ENCODE data around the gene YRDC.

YRDC gene

DNA sequence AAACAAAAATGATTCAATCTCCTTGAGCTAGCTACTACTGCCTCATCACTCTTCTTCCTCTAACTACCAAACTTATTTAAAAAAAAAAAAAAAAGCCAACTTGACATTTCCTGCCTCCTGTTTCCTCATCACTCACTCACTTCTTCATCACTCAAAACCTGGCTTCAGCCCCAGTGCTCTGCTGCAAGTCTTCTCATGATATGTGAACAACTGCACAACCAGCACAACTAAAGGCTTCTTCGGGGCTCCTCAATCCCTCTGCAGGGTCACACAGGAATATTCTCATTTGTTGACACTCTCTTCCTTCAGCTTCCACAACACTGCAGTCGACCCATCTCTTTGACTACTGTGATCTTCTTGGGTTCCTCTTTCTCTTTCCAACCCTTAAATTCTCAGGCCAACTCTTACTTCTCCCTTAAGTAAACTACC is 43.8 kb upstream of the YRDC start:
- peak overlapping the region; percentile 18 for H3K4me3 ChIP-seq (replicated peaks; ENCODE audit: insufficient read depth, low read length)
- no peaks in the 10 kb centered on the region for H3K27me3 ChIP-seq (ENCODE audit: insufficient read depth, poor library complexity, severe bottlenecking)
- peak in 1 of 2 experiments; percentile 66 for DNase-seq (ENCODE audit: low read depth in 1 of 2, low spot score in 1 of 2)
- peak; percentile 87 for TF ChIP-seq SPI1 (IDR thresholded peaks at IDR 0.05; ENCODE audit: borderline replicate concordance, low read depth)
- TF ChIP-seq POLR2AphosphoS5 (IDR thresholded peaks at IDR 0.05; ENCODE audit: low read depth): no peak
- peak overlapping the region; percentile 86 for H3K27ac ChIP-seq (replicated peaks)

DNA sequence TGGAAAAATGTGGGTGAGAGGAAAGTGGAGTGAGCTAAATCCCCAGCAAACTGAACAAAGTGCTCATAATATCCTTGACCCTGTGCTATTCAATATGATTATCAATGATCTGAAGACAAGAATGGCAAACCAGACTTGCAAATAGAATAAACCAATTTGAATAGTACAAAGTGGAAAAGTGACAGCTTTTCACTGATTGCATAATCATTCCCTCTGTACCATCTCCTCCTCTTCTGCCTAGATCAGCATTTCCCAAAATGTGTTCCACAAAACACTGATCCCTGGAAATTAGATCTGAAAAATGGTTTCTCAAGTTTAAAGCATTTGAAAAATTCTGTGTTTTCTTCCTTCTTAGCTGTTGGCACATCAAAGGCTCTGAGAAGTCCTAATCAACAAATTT is 43.3 kb upstream of the YRDC start:
- DNase-seq (ENCODE audit: low read depth in 1 of 2, low spot score in 1 of 2): no peak
- H3K27ac ChIP-seq (replicated peaks): peak overlapping the region; percentile 86
- TF ChIP-seq SPI1 (IDR thresholded peaks at IDR 0.05; ENCODE audit: borderline replicate concordance, low read depth): no peak
- TF ChIP-seq GABPA (IDR thresholded peaks at IDR 0.05; ENCODE audit: low read depth): no peak
- TF ChIP-seq, protein P1, sequence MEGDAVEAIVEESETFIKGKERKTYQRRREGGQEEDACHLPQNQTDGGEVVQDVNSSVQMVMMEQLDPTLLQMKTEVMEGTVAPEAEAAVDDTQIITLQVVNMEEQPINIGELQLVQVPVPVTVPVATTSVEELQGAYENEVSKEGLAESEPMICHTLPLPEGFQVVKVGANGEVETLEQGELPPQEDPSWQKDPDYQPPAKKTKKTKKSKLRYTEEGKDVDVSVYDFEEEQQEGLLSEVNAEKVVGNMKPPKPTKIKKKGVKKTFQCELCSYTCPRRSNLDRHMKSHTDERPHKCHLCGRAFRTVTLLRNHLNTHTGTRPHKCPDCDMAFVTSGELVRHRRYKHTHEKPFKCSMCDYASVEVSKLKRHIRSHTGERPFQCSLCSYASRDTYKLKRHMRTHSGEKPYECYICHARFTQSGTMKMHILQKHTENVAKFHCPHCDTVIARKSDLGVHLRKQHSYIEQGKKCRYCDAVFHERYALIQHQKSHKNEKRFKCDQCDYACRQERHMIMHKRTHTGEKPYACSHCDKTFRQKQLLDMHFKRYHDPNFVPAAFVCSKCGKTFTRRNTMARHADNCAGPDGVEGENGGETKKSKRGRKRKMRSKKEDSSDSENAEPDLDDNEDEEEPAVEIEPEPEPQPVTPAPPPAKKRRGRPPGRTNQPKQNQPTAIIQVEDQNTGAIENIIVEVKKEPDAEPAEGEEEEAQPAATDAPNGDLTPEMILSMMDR (IDR thresholded peaks at IDR 0.05; ENCODE audit: insufficient read depth, low read length): no peak
- no peak for TF ChIP-seq POLR2AphosphoS5 (IDR thresholded peaks at IDR 0.05; ENCODE audit: low read depth)
- TF ChIP-seq, protein P2, sequence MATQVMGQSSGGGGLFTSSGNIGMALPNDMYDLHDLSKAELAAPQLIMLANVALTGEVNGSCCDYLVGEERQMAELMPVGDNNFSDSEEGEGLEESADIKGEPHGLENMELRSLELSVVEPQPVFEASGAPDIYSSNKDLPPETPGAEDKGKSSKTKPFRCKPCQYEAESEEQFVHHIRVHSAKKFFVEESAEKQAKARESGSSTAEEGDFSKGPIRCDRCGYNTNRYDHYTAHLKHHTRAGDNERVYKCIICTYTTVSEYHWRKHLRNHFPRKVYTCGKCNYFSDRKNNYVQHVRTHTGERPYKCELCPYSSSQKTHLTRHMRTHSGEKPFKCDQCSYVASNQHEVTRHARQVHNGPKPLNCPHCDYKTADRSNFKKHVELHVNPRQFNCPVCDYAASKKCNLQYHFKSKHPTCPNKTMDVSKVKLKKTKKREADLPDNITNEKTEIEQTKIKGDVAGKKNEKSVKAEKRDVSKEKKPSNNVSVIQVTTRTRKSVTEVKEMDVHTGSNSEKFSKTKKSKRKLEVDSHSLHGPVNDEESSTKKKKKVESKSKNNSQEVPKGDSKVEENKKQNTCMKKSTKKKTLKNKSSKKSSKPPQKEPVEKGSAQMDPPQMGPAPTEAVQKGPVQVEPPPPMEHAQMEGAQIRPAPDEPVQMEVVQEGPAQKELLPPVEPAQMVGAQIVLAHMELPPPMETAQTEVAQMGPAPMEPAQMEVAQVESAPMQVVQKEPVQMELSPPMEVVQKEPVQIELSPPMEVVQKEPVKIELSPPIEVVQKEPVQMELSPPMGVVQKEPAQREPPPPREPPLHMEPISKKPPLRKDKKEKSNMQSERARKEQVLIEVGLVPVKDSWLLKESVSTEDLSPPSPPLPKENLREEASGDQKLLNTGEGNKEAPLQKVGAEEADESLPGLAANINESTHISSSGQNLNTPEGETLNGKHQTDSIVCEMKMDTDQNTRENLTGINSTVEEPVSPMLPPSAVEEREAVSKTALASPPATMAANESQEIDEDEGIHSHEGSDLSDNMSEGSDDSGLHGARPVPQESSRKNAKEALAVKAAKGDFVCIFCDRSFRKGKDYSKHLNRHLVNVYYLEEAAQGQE (IDR thresholded peaks at IDR 0.05; ENCODE audit: insufficient replicate concordance, low read depth): no peak
- H3K27me3 ChIP-seq (ENCODE audit: insufficient read depth, poor library complexity, severe bottlenecking): no peaks in the 10 kb centered on the region
- H3K4me3 ChIP-seq (replicated peaks; ENCODE audit: insufficient read depth, low read length): peak overlapping the region; percentile 13

DNA sequence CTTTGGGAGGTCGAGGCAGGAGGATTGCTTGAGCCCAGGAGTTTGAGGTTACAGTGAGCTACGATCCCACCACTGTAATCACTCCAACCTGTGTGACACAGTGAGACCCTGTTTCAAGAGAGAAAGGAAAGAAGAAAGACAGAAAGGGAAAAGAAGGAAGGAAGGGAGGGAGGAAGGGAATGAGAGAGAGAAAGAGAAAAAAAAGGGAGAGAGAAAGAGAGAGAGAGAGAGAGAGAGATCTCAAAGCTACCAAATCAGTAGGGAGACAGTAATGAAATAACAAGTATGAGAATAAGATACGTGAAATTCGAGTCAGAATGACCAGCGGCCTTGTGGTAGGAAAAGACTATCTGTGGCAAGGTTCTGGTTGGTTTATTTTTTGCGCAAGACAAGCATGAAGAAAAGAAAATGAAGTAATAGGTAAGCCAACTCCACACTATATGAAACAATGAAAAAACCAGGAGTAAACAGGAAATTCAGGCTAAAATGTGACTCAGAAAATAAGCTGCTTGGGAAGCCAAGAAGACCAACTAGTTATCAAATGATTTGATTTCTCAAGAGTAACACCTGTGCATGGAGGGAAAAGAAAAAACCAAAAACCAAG is 42.4 kb upstream of the YRDC start:
- Histone ChIP-seq H3K4me3 (replicated peaks; ENCODE audit: insufficient read depth, low read length) (peak overlapping the region; percentile 13), H3K27ac (replicated peaks) (peak overlapping the region; percentile 86), H3K27me3 (ENCODE audit: insufficient read depth, poor library complexity, severe bottlenecking) (no peaks in the 10 kb centered on the region)
- TF ChIP-seq, protein P1 (IDR thresholded peaks at IDR 0.05; ENCODE audit: insufficient read depth, low read length): no peak
- no peak for TF ChIP-seq SPI1 (IDR thresholded peaks at IDR 0.05; ENCODE audit: borderline replicate concordance, low read depth)
- peak; percentile 53 to 79 for DNase-seq (ENCODE audit: low read depth in 1 of 2, low spot score in 1 of 2)

DNA sequence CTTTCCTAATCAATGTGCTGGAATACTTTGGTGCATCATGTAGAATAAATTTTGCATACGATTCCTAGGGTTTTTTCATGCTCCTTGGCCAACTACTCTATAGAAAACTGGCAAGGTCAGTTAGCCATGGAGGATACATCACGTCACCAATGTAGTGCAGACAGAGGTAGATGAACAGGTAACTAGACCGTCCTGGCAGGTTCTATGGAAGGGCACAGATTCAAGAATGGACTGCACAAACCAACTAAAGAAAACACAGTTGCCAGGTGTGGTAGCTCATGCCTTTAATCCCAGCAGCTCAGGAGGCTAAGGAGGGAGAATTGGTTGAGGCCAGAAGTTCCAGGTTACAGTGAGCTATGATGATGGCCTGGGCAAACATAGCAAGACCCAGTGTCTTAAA is 41.5 kb upstream of the YRDC start:
- peak overlapping the region; percentile 86 for H3K27ac ChIP-seq (replicated peaks)
- TF ChIP-seq GABPA (IDR thresholded peaks at IDR 0.05; ENCODE audit: low read depth) (no peak), POLR2AphosphoS5 (IDR thresholded peaks at IDR 0.05; ENCODE audit: low read depth) (no peak), SPI1 (IDR thresholded peaks at IDR 0.05; ENCODE audit: borderline replicate concordance, low read depth) (no peak)
- TF ChIP-seq, protein P1 (IDR thresholded peaks at IDR 0.05; ENCODE audit: insufficient read depth, low read length): no peak
- TF ChIP-seq, protein P2 (IDR thresholded peaks at IDR 0.05; ENCODE audit: insufficient replicate concordance, low read depth): no peak
- no peaks in the 10 kb centered on the region for H3K27me3 ChIP-seq (ENCODE audit: insufficient read depth, poor library complexity, severe bottlenecking)
- no peak overlapping the region for H3K4me3 ChIP-seq (replicated peaks; ENCODE audit: insufficient read depth, low read length)
- DNase-seq (ENCODE audit: low read depth in 1 of 2, low spot score in 1 of 2): no peak
